DOHH2 (cell line): ENCODE results near the gene SHROOM3.

Experiments
- H3F3A ChIP-seq: fragments of 200-600 bp; sonication (generic), shearing (Covaris generic); 2 replicates; pipeline ENCODE4 v1.6.0; 2016; ENCODE audit warnings: antibody characterized with exemption, mild to moderate bottlenecking; ENCODE audit not compliant: control insufficient read depth, insufficient read depth
- H3K27ac ChIP-seq: fragments of 200-600 bp; sonication (generic); 2 replicates; pipeline ENCODE4 v1.5.1; 2014; ENCODE audit warnings: low read depth, mild to moderate bottlenecking, low read length, moderate library complexity
- H3K27me3 ChIP-seq: fragments of 200-600 bp; sonication (generic); 2 replicates; pipeline ENCODE4 v1.6.1; 2014; ENCODE audit warnings: mild to moderate bottlenecking, low read length, mixed read lengths; ENCODE audit not compliant: control insufficient read depth
- H3K36me3 ChIP-seq: fragments of 200-600 bp; sonication (generic); 2 replicates; pipeline ENCODE4 v1.6.1; 2014; ENCODE audit warnings: mild to moderate bottlenecking, low read length, moderate library complexity, mixed read lengths; ENCODE audit not compliant: control insufficient read depth
- H3K4me1 ChIP-seq: fragments of 200-600 bp; sonication (generic); 2 replicates; pipeline ENCODE4 v1.6.1; 2014; ENCODE audit warnings: mild to moderate bottlenecking, low read length, mixed read lengths; ENCODE audit not compliant: control insufficient read depth
- H3K4me2 ChIP-seq: fragments of 200-600 bp; sonication (generic); 2 replicates; pipeline ENCODE4 v1.6.0; 2014; ENCODE audit warnings: mild to moderate bottlenecking, low read length, moderate library complexity
- H3K4me3 ChIP-seq: fragments of 200-600 bp; sonication (generic); 2 replicates; pipeline ENCODE4 v1.5.1; 2014; ENCODE audit warnings: mild to moderate bottlenecking, low read length, mixed read lengths
- H3K79me2 ChIP-seq: fragments of 200-600 bp; sonication (generic); 2 replicates; pipeline ENCODE4 v1.6.1; 2014; ENCODE audit warnings: mild to moderate bottlenecking, low read length, mixed read lengths; ENCODE audit not compliant: control insufficient read depth
- H3K9me2 ChIP-seq: fragments of 200-600 bp; sonication (generic); replicated peaks from 2 replicates; pipeline ENCODE4 v1.6.1; 2014; ENCODE audit warnings: mild to moderate bottlenecking, low read length, mixed read lengths; ENCODE audit not compliant: control insufficient read depth
- H3K9me3 ChIP-seq: fragments of 200-600 bp; sonication (generic); 2 replicates; pipeline ENCODE4 v1.6.1; 2014; ENCODE audit warnings: antibody characterized with exemption, low read length, mixed read lengths; ENCODE audit not compliant: control insufficient read depth, insufficient read depth
- H4K20me1 ChIP-seq: fragments of 200-600 bp; sonication (generic); 2 replicates; pipeline ENCODE4 v1.6.0; 2014; ENCODE audit warnings: low read depth, mild to moderate bottlenecking, antibody characterized with exemption, low read length, moderate library complexity; ENCODE audit not compliant: control insufficient read depth, insufficient read depth
- EZH2phosphoT487 ChIP-seq: fragments of 200-600 bp; sonication (generic); IDR thresholded peaks from 2 replicates; pipeline ENCODE4 v1.6.1; 2017; ENCODE audit warnings: borderline replicate concordance, mild to moderate bottlenecking, antibody characterized with exemption, low read length, moderate library complexity, mixed read lengths
- TF ChIP-seq, protein P1 (sequence below): fragments of 200-600 bp; sonication (generic); IDR thresholded peaks from one replicate; pipeline ENCODE4 v1.5.1; 2014; ENCODE audit warnings: antibody characterized with exemption, mild to moderate bottlenecking, low read depth, low read length; ENCODE audit not compliant: poor library complexity, severe bottlenecking

The SHROOM3 gene

DNA sequence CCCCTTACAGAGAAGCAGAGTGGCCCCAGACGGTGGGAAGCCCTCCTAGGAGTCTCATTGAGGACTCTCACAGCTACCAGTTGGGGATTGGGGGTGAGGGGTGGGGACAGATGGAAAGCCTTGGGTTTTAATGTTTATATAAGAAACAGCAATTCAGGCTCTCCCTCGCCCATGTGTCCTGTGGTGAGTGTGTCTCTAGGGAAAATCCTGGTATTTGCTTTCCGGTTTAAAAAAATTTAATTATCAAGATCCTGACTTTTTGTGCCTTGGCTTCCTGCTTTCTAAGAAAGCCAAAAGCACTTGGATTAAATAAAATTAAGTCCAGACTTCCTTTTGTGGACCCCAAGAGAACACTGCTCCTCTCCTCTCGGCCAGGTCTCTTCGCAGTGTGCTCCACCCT lies 369.1 kb downstream of the SHROOM3 start:
- Histone ChIP-seq H3K9me3 (no peaks in the 10 kb centered on the region), H3K36me3 (no peaks in the 10 kb centered on the region), H3K27ac (no peak overlapping the region), H3K9me2 (no peaks in the 10 kb centered on the region), H3K4me2 (no peak overlapping the region), H3K4me1 (no peaks in the 10 kb centered on the region), H3K79me2 (no peaks in the 10 kb centered on the region), H3K4me3 (no peak overlapping the region), H3F3A (no peaks in the 10 kb centered on the region), H4K20me1 (no peaks in the 10 kb centered on the region), H3K27me3 (no peaks in the 10 kb centered on the region)
- TF ChIP-seq, protein P1, sequence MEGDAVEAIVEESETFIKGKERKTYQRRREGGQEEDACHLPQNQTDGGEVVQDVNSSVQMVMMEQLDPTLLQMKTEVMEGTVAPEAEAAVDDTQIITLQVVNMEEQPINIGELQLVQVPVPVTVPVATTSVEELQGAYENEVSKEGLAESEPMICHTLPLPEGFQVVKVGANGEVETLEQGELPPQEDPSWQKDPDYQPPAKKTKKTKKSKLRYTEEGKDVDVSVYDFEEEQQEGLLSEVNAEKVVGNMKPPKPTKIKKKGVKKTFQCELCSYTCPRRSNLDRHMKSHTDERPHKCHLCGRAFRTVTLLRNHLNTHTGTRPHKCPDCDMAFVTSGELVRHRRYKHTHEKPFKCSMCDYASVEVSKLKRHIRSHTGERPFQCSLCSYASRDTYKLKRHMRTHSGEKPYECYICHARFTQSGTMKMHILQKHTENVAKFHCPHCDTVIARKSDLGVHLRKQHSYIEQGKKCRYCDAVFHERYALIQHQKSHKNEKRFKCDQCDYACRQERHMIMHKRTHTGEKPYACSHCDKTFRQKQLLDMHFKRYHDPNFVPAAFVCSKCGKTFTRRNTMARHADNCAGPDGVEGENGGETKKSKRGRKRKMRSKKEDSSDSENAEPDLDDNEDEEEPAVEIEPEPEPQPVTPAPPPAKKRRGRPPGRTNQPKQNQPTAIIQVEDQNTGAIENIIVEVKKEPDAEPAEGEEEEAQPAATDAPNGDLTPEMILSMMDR: no peak
- no peak for TF ChIP-seq EZH2phosphoT487

DNA sequence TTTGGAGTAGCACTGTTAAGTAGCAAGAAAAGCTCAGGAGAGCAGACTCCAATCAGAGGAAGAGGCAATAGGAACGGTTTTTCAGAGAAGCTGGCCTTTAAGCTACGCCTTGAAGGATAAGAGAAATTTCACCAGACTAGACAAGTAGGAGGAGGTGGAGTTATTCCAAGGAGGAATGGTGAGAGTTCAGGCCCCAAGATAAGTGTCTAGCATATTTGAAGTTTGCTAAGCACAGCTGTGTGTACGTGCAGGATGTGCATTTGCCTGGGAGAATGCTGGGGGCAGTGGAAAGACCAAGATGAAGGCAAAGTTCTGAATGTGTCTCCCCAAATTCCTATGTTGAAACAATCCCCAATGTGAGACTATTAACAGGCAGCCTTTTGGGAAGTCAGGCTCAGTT lies 371.3 kb downstream of the SHROOM3 start:
- TF ChIP-seq, protein P1: no peak
- no peak for TF ChIP-seq EZH2phosphoT487
- no peaks in the 10 kb centered on the region for H3K9me3 ChIP-seq
- no peak overlapping the region for H3K27ac ChIP-seq
- no peaks in the 10 kb centered on the region for H3K4me1 ChIP-seq
- H3K27me3 ChIP-seq: no peaks in the 10 kb centered on the region
- H3K4me3 ChIP-seq: no peak overlapping the region
- no peaks in the 10 kb centered on the region for H3K36me3 ChIP-seq
- H3F3A ChIP-seq: no peaks in the 10 kb centered on the region
- H3K9me2 ChIP-seq: no peaks in the 10 kb centered on the region
- H4K20me1 ChIP-seq: no peaks in the 10 kb centered on the region
- no peak overlapping the region for H3K4me2 ChIP-seq
- H3K79me2 ChIP-seq: no peaks in the 10 kb centered on the region

DNA sequence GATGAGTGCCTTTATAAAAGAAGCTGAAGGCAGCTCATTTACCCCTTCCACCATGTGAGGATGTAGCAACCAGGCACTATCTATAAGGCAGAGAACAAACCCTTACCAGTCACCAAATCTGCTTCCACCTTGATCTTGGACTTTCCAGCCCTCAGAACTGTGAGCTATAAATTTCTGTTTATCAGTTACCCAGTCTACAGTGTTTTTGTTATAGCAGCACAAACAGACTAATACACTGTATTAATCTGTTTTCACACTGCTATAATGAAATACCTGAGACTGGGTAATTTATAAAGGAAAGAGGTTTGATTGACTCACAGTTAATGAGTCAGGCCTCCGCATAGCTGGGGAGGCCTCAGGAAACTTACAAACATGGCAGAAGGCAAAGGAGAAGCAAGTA lies 371.7 kb downstream of the SHROOM3 start:
- H3K4me2 ChIP-seq: no peak overlapping the region
- H3F3A ChIP-seq: no peaks in the 10 kb centered on the region
- H3K27ac ChIP-seq: no peak overlapping the region
- H3K9me3 ChIP-seq: no peaks in the 10 kb centered on the region
- H3K27me3 ChIP-seq: no peaks in the 10 kb centered on the region
- H3K4me1 ChIP-seq: no peaks in the 10 kb centered on the region
- H3K36me3 ChIP-seq: no peaks in the 10 kb centered on the region
- H4K20me1 ChIP-seq: no peaks in the 10 kb centered on the region
- H3K9me2 ChIP-seq: no peaks in the 10 kb centered on the region
- H3K79me2 ChIP-seq: no peaks in the 10 kb centered on the region
- no peak overlapping the region for H3K4me3 ChIP-seq
- TF ChIP-seq, protein P1: no peak
- no peak for TF ChIP-seq EZH2phosphoT487
